ENCODE measurements around the gene SELENOM.

The SELENOM gene

DNA sequence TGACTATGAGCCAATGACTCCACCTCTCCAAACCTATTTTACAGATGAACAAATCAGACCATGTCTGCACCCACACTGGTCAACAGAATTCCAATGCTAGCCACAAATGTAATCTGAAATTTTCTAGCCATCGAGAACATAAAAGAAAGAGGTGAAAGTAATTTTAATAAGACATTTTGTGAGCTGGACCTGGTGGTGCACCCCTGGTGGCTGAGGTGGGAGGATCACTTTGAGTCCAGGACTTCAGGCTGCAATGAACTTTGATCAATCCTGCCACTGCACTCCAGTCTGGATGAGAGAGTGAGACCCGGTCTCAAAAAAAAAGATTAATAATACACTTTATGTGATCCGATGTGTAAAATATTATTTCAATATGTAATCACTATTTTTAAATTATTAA is 43.2 kb upstream of the SELENOM start:
- intact Hi-C loops (cut with DNase I; ENCODE audit: low total_unique reads), result loop anchor here (10.0 kb wide), 1 partner anchor 206 kb away; no protein-coding TSS in a partner anchor
- H3K9me3 ChIP-seq, result no peaks in the 10 kb centered on the region
- no peak overlapping the region for H3K4me3 ChIP-seq
- H3K27me3 ChIP-seq, result no peaks in the 10 kb centered on the region
- TF ChIP-seq, protein P1, sequence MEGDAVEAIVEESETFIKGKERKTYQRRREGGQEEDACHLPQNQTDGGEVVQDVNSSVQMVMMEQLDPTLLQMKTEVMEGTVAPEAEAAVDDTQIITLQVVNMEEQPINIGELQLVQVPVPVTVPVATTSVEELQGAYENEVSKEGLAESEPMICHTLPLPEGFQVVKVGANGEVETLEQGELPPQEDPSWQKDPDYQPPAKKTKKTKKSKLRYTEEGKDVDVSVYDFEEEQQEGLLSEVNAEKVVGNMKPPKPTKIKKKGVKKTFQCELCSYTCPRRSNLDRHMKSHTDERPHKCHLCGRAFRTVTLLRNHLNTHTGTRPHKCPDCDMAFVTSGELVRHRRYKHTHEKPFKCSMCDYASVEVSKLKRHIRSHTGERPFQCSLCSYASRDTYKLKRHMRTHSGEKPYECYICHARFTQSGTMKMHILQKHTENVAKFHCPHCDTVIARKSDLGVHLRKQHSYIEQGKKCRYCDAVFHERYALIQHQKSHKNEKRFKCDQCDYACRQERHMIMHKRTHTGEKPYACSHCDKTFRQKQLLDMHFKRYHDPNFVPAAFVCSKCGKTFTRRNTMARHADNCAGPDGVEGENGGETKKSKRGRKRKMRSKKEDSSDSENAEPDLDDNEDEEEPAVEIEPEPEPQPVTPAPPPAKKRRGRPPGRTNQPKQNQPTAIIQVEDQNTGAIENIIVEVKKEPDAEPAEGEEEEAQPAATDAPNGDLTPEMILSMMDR (IDR thresholded peaks at IDR 0.05), result no peak
- DNase-seq, result no peak
- H3K27ac ChIP-seq, result no peak overlapping the region
- H3K4me1 ChIP-seq, result peaks cover 0 to 46% (median 27%) of the 10 kb centered on the region in 4 donors
- no peaks in the 10 kb centered on the region for H3K36me3 ChIP-seq

DNA sequence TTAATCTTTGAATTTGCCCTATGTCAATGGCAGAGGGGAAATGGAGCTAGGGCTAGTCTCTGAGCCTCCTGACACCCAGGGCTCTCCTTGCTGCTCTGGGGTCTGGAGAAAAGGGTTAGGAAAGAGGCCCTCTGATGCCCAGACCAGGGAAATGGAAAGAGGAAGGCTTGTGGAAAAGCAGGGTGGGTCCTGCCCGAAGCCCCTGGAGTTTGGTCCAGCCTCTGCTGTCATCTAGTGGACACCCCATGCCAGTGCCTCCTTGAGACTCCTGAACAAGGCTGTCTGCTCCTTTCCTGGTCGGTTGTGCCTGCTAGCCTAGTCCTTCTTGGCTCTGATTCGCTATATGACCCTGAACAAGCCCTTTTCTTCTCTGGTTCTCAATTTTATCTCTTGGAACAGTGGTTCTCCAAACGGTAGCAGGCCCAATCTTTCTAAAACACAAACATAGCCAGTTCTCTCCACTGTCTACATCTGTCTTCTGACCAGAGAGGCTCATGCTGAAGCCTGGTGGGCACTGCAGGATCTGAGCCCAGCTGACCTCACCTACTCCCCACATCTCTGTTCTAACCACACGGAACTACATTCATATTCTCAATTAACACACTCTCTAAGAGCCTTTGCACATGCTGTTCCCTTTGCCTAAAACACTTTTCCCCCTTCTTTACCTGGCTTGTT is 41.7 kb upstream of the SELENOM start:
- Histone ChIP-seq H3K9me3 (no peaks in the 10 kb centered on the region), H3K27me3 (no peaks in the 10 kb centered on the region), H3K4me1 (peaks cover 0 to 31% (median 16%) of the 10 kb centered on the region in 4 donors), H3K27ac (peak overlapping the region; percentile 62 to 74), H3K36me3 (no peaks in the 10 kb centered on the region), H3K4me3 (no peak overlapping the region)
- TF ChIP-seq, protein P1 (IDR thresholded peaks at IDR 0.05), result peak; percentile 91 to 95
- intact Hi-C loops (cut with DNase I; ENCODE audit: low total_unique reads), result loop anchor here (5.0 to 10.0 kb wide), 2 partner anchors 37 to 384 kb away; no protein-coding TSS in a partner anchor
- DNase-seq, result peak; percentile 61 to 82

DNA sequence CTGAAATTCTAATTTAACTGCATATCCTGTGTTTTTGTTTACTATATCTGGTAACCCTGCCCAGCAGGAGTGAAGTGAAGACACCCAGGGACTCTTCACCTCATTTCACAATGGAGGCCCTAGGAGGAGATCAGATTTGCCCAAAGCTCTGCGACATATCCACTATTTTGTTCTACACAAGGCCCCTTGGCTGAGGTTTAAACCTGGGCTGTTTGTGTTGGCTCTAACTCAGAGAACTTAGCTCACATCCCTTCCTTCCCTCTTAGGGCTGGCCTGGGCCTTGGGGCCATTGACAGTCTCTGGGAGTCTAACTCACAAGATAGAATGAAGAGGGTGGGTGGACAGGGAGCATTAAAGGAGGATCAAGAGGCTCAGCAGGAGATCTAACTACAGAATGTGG is 41.1 kb upstream of the SELENOM start:
- intact Hi-C loops (cut with DNase I; ENCODE audit: low total_unique reads), result loop anchor here (5.0 to 10.0 kb wide), 2 partner anchors 36 to 384 kb away; no protein-coding TSS in a partner anchor
- Histone ChIP-seq H3K27ac (peak overlapping the region; percentile 62 to 74), H3K36me3 (no peaks in the 10 kb centered on the region), H3K4me1 (peaks cover 0 to 25% (median 14%) of the 10 kb centered on the region in 4 donors), H3K9me3 (no peaks in the 10 kb centered on the region), H3K4me3 (no peak overlapping the region), H3K27me3 (no peaks in the 10 kb centered on the region)
- TF ChIP-seq, protein P1 (IDR thresholded peaks at IDR 0.05), result no peak
- DNase-seq, result peak; percentile 41 to 42

DNA sequence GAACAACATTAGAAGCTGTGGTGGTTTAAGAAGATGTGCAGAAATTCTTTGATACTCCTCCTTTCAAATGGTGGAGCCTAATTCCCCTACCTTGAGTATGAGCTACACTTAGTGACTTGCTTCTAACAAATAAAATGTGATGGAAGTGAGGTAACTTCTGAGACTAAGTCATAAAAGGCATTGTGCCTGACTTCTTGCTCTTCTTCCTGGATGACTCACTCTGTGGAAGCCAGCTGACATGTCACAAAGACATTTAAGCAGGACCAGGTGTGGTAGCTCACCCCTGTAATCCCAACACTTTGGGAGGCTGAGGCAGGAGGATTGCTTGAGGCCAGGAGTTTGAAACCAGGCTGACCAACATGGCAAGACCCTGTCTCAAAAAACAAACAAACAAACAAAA is 36.9 kb upstream of the SELENOM start:
- Histone ChIP-seq H3K27me3 (peaks cover 0 to 2% of the 10 kb centered on the region in 2 donors), H3K27ac (no peak overlapping the region)
- intact Hi-C loops (cut with DNase I; ENCODE audit: low total_unique reads), result loop anchor here (10.0 kb wide), 1 partner anchor 379 kb away; no protein-coding TSS in a partner anchor

DNA sequence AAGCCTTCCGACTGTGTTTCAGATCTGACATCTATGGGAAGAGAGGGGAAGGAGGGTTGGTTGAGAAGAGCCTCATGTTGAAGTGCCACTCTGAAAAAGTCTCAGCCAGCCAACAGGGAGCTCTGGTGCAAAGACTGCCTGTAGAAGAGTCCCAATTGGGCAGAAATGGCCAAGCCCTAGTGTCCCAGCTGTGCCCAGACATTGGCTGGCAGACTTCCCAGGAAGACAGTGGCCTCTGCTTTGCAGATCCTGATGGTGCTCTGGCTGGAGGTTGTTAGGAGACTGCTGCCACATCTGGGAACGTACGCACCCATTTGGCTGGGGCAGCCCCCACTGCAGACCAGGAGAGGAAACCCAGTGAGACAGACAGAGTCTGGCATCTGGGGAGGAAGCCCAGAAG is 36.2 kb upstream of the SELENOM start:
- intact Hi-C loops (cut with DNase I; ENCODE audit: low total_unique reads), result loop anchor here (10.0 kb wide), 1 partner anchor 379 kb away; no protein-coding TSS in a partner anchor
- Histone ChIP-seq H3K9me3 (no peaks in the 10 kb centered on the region), H3K36me3 (no peaks in the 10 kb centered on the region), H3K27me3 (peaks cover 0 to 4% of the 10 kb centered on the region in 2 donors), H3K4me1 (peaks cover 0 to 30% (median 16%) of the 10 kb centered on the region in 4 donors), H3K4me3 (no peak overlapping the region), H3K27ac (peak overlapping the region; percentile 26 to 38)
- peak in 1 of 2 donors; percentile 32 for DNase-seq
- TF ChIP-seq, protein P1 (IDR thresholded peaks at IDR 0.05), result no peak

More for the DNA sequence above, 36.9 kb upstream of the SELENOM start:
- no peak for DNase-seq
- Histone ChIP-seq H3K4me3 (no peak overlapping the region), H3K9me3 (no peaks in the 10 kb centered on the region), H3K36me3 (no peaks in the 10 kb centered on the region), H3K4me1 (peaks cover 0 to 37% (median 23%) of the 10 kb centered on the region in 4 donors)
- TF ChIP-seq, protein P1 (IDR thresholded peaks at IDR 0.05), result no peak
